CD14-positive monocyte (primary cell): ENCODE results near the gene RGL3. TPM values are rescaled to one million over a fixed set of nuclear protein-coding genes. Genes with fewer than 3 reads are reported as not detected.
A peak's percentile ranks its signal among the peaks of the same experiment; 100 is the strongest.

Source experiments
- DNase-seq, 3 donors: peaks; one replicate each; pipeline ENCODE4 v3.0.0-alpha.2; 2011 to 2022
- H2AFZ ChIP-seq: 2 replicates; pipeline ENCODE4 v1.6.0; 2012; ENCODE audit warnings: mild to moderate bottlenecking, low read depth, low read length, inconsistent platforms; ENCODE audit not compliant: insufficient read depth, poor library complexity, severe bottlenecking
- H3K27ac ChIP-seq, 2 donors: 1 replicate in 1 of 2; 2 replicates in 1 of 2; pipeline ENCODE4 v1.5.1; 2012 to 2013; ENCODE audit warnings: low read length in 2 of 2, control low read depth in 1 of 2, inconsistent platforms in 1 of 2, low read depth in 1 of 2, mild to moderate bottlenecking in 1 of 2
- H3K27me3 ChIP-seq, 2 donors: one replicate each; pipeline versions ENCODE4 v1.6.0 to v1.6.1; 2011 to 2013; ENCODE audit warnings: low read length in 2 of 2; ENCODE audit not compliant: control insufficient read depth in 2 of 2, insufficient read depth in 2 of 2
- H3K36me3 ChIP-seq, 2 donors: replicated peaks in 1 of 2; 1 replicate in 1 of 2; 2 replicates in 1 of 2; pipeline versions ENCODE4 v1.5.1 to v1.6.1; 2012 to 2013; ENCODE audit warnings: low read length in 2 of 2, control low read depth in 1 of 2, inconsistent platforms in 1 of 2, mild to moderate bottlenecking in 1 of 2; ENCODE audit not compliant: insufficient read depth in 2 of 2, control insufficient read depth in 1 of 2
- H3K4me1 ChIP-seq, 2 donors: 1 replicate in 1 of 2; 2 replicates in 1 of 2; pipeline versions ENCODE4 v1.5.1 to v1.6.1; 2012 to 2013; ENCODE audit warnings: low read length in 2 of 2, control low read depth in 1 of 2, inconsistent platforms in 1 of 2, mild to moderate bottlenecking in 1 of 2, moderate library complexity in 1 of 2; ENCODE audit not compliant: insufficient read depth in 2 of 2, control insufficient read depth in 1 of 2
- H3K4me2 ChIP-seq: replicated peaks from 2 replicates; pipeline ENCODE3; 2012; ENCODE audit warnings: low read length, moderate library complexity, mild to moderate bottlenecking; ENCODE audit not compliant: poor library complexity, severe bottlenecking; ENCODE audit errors: extremely low read depth
- H3K4me3 ChIP-seq, 3 experiments: fragments of 200-600 bp in 1 of 3; sonication (generic) in 1 of 3; replicated peaks in 1 of 3; 1 replicate in 2 of 3; 2 replicates in 1 of 3; pipeline ENCODE4 v1.5.1; 2011 to 2013; ENCODE audit warnings: low read length in 3 of 3, mild to moderate bottlenecking in 3 of 3, control low read depth in 2 of 3, low read depth in 2 of 3, inconsistent platforms in 1 of 3, moderate library complexity in 1 of 3
- H3K79me2 ChIP-seq: 2 replicates; pipeline ENCODE4 v1.6.0; 2012; ENCODE audit warnings: mild to moderate bottlenecking, control low read depth, inconsistent platforms, low read length, moderate library complexity; ENCODE audit not compliant: insufficient read depth
- H3K9ac ChIP-seq: 2 replicates; pipeline ENCODE4 v1.6.0; 2017; ENCODE audit warnings: low read length, mild to moderate bottlenecking; ENCODE audit not compliant: insufficient read depth, poor library complexity, severe bottlenecking
- H3K9me3 ChIP-seq, 2 donors: replicated peaks in 1 of 2; 1 replicate in 1 of 2; 2 replicates in 1 of 2; pipeline versions ENCODE4 v1.5.1 to v1.6.1; 2012 to 2013; ENCODE audit warnings: low read length in 2 of 2, control low read depth in 1 of 2; ENCODE audit not compliant: control insufficient read depth in 1 of 2, insufficient read depth in 1 of 2
- H4K20me1 ChIP-seq: 2 replicates; pipeline ENCODE4 v1.6.0; 2012; ENCODE audit warnings: mild to moderate bottlenecking, low read length, control low read depth, moderate library complexity; ENCODE audit not compliant: insufficient read depth
- H3K27ac Mint-ChIP-seq, 7 donors: one replicate each; pipeline ENCODE4 v1.8.0; 2020; ENCODE audit warnings: mild to moderate bottlenecking in 7 of 7, mixed read lengths in 7 of 7, moderate library complexity in 6 of 7, inconsistent platforms in 2 of 7
- H3K27me3 Mint-ChIP-seq, 3 donors: one replicate each; pipeline ENCODE4 v1.8.0; 2021 to 2022; ENCODE audit warnings: low read depth in 3 of 3, mild to moderate bottlenecking in 3 of 3, mixed read lengths in 3 of 3, moderate library complexity in 3 of 3, inconsistent platforms in 1 of 3
- H3K36me3 Mint-ChIP-seq, 2 donors: one replicate each; pipeline ENCODE4 v1.8.0; 2020; ENCODE audit warnings: mixed read lengths in 2 of 2, inconsistent platforms in 1 of 2, mild to moderate bottlenecking in 1 of 2
- H3K4me1 Mint-ChIP-seq: one replicate; pipeline ENCODE4 v1.8.0; 2020; ENCODE audit warnings: mild to moderate bottlenecking, mixed read lengths
- H3K4me3 Mint-ChIP-seq, 2 donors: one replicate each; pipeline ENCODE4 v1.8.0; 2020; ENCODE audit warnings: mild to moderate bottlenecking in 2 of 2, mixed read lengths in 2 of 2, moderate library complexity in 1 of 2
- H3K9me3 Mint-ChIP-seq, 7 donors: one replicate each; pipeline ENCODE4 v1.8.0; 2020 to 2022; ENCODE audit warnings: mixed read lengths in 7 of 7, mild to moderate bottlenecking in 6 of 7, moderate library complexity in 6 of 7, inconsistent platforms in 2 of 7
- CTCF ChIP-seq: fragments of 200-600 bp; IDR thresholded peaks from one replicate; pipeline ENCODE4 v1.8.0; 2022; ENCODE audit warnings: antibody characterized with exemption, mild to moderate bottlenecking
- WGBS: methylation state at CpG from one replicate; pipeline ENCODE4 v1.1.5; 2013; ENCODE audit warnings: missing lambda C conversion rate; ENCODE audit not compliant: insufficient coverage; 5-methylcytosine and 5-hydroxymethylcytosine counted together
- intact Hi-C, 2 donors: fragments of 100-400 bp; cut with micrococcal nuclease; formaldehyde crosslinking; loops; one replicate each; pipeline versions ENCODE4 v1.15.0 to v1.15.1; 2023
- polyA plus RNA-seq, 3 donors: library from polyadenylated mRNA; depleted of rRNA in 1 of 3; unstranded in 2 of 3; stranded (reverse) in 1 of 3; fragments of 300-500 nt in 2 of 3; fragments of >200 nt in 1 of 3; fragmentation: Illumina TruSeq in 2 of 3; gene quantifications; 1 replicate in 2 of 3; 2 replicates in 1 of 3; pipeline ENCODE4 v1.2.3, GENCODE V29; 2012 to 2021

RGL3 gene
- polyA plus RNA-seq, 3 donors, result 1.7 TPM; not detected in 2

DNA sequence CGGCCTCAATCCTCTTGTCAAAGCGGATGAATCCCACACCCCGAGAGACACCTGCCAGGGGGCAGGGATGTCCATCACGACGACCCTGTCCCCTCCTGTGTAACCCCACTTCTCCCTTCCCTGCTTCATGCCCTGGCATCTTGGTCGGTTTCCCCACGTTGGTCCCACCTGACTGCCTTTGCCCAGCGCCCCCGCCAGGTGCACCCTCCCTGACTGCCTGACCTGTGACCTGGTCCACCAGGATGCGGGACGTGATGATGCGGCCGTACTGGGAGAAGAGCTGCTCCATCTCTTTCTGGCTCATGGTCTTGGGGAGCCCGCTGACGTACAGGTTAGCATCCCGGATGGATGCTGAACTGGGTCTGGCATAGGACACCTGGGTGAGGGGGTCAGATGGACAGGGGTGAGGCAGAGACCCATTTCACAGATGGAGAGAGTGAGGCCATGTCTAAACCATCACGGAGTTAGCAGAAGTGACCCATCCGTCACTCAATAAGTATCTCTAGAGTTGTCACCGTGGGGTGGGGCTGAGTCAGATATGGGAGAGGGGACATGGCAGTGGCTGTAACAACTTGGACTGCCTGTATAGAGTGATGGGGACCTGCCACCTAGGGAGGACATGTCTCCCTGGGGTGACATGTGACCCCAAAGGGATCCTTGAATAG is 39.3 kb upstream of the RGL3 start:
- H3K4me3 Mint-ChIP-seq, result peak overlapping the region in 1 of 2 donors; percentile 26
- H3K27me3 Mint-ChIP-seq, result peaks cover 1 to 15% (median 11%) of the 10 kb centered on the region in 3 donors
- Histone ChIP-seq H3K4me1 (no peaks in the 10 kb centered on the region), H3K4me3 (no peak overlapping the region), H3K9ac (no peak overlapping the region), H2AFZ (no peak overlapping the region), H3K4me2 (no peak overlapping the region), H3K9me3 (no peaks in the 10 kb centered on the region), H3K36me3 (no peaks in the 10 kb centered on the region), H3K79me2 (no peaks in the 10 kb centered on the region), H3K27me3 (no peaks in the 10 kb centered on the region), H4K20me1 (no peaks in the 10 kb centered on the region), H3K27ac (no peak overlapping the region)
- H3K9me3 Mint-ChIP-seq, result peaks cover 0 to 7% (median 0%) of the 10 kb centered on the region in 7 donors
- no peaks in the 10 kb centered on the region for H3K36me3 Mint-ChIP-seq
- no peak for TF ChIP-seq CTCF
- no peak for DNase-seq
- WGBS, result 91% methylated on average over 18 of the region's 19 CpGs
- no peaks in the 10 kb centered on the region for H3K4me1 Mint-ChIP-seq
- H3K27ac Mint-ChIP-seq, result no peak overlapping the region
- intact Hi-C loops, result no loop called here

GRCh38 chr19:11457831-11458230 is 38.7 kb upstream of the RGL3 start:
- H3K4me3 ChIP-seq, result no peak overlapping the region
- no peaks in the 10 kb centered on the region for H3K4me1 ChIP-seq
- H3K36me3 ChIP-seq, result no peaks in the 10 kb centered on the region
- Mint-ChIP-seq H3K4me3 (peak overlapping the region in 1 of 2 donors; percentile 26), H3K9me3 (peaks cover 0 to 7% (median 0%) of the 10 kb centered on the region in 7 donors), H3K27me3 (peaks cover 1 to 15% (median 11%) of the 10 kb centered on the region in 3 donors), H3K27ac (no peak overlapping the region), H3K4me1 (no peaks in the 10 kb centered on the region), H3K36me3 (no peaks in the 10 kb centered on the region)
- intact Hi-C loops, result no loop called here
- H2AFZ ChIP-seq, result no peak overlapping the region
- TF ChIP-seq CTCF, result no peak
- H3K4me2 ChIP-seq, result no peak overlapping the region
- no peaks in the 10 kb centered on the region for H4K20me1 ChIP-seq
- H3K9me3 ChIP-seq, result no peaks in the 10 kb centered on the region
- H3K9ac ChIP-seq, result no peak overlapping the region
- no peak for DNase-seq
- no peaks in the 10 kb centered on the region for H3K27me3 ChIP-seq
- H3K79me2 ChIP-seq, result no peaks in the 10 kb centered on the region
- 89% methylated on average over 12 of the region's 20 CpGs for whole genome bisulfite sequencing
- no peak overlapping the region for H3K27ac ChIP-seq
